ENCODE results near the gene SSUH2. TPM values are rescaled to one million over a fixed set of nuclear protein-coding genes. Genes with fewer than 3 reads are reported as not detected.
A peak's percentile ranks its signal among the peaks of the same experiment; 100 is the strongest.
"Not testable (repeated sequence)": the region's sequence is repeated elsewhere in the genome, so short reads cannot be mapped to it uniquely, and the experiment has no call there.

The SSUH2 gene
- total RNA-seq, 1 donor from 2014 or later: 0.53 TPM

- ATAC-seq: no peak
- DNase-seq (ENCODE audit: low spot score): no peak
- intact Hi-C loops (cut with DNase I): no loop called here
These were observed 15.8 kb upstream of the SSUH2 start for GRCh38 chr3:8660175-8661118.

- ATAC-seq (no peak), DNase-seq (ENCODE audit: low spot score) (no peak)
- intact Hi-C loops (cut with DNase I): no loop called here
These were observed 14.6 kb upstream of the SSUH2 start for GRCh38 chr3:8659242-8659641.

- intact Hi-C loops (cut with DNase I): no loop called here
- ATAC-seq: peak; percentile 94
- peak; percentile 90 for DNase-seq (ENCODE audit: low spot score)
These were observed 14.0 kb upstream of the SSUH2 start for GRCh38 chr3:8658306-8659212.

- intact Hi-C loops (cut with DNase I): no loop called here
- ATAC-seq (peak; percentile 48), DNase-seq (ENCODE audit: low spot score) (no peak)
These were observed 13.3 kb upstream of the SSUH2 start for GRCh38 chr3:8657804-8658305.

- DNase-seq (ENCODE audit: low spot score) (no peak), ATAC-seq (no peak)
- intact Hi-C loops (cut with DNase I): no loop called here
These were observed 11.6 kb upstream of the SSUH2 start for GRCh38 chr3:8656240-8656639.

- intact Hi-C loops (cut with DNase I): no loop called here
- ATAC-seq: no peak
- no peak for DNase-seq (ENCODE audit: low spot score)
These were observed 10.8 kb upstream of the SSUH2 start for GRCh38 chr3:8655387-8655835.

- DNase-seq (ENCODE audit: low spot score); ATAC-seq; intact Hi-C loops (cut with DNase I): not testable (repeated sequence)
These were observed 10.2 kb upstream of the SSUH2 start for GRCh38 chr3:8654572-8655329.

GRCh38 chr3:8653800-8654408 is 9.3 kb upstream of the SSUH2 start:
- DNase-seq (ENCODE audit: low spot score): no peak
- intact Hi-C loops (cut with DNase I): no loop called here
- no peak for ATAC-seq

- intact Hi-C loops (cut with DNase I): no loop called here
- DNase-seq (ENCODE audit: low spot score) (no peak), ATAC-seq (no peak)
These were observed 7.9 kb upstream of the SSUH2 start for GRCh38 chr3:8652324-8652987.

- DNase-seq (ENCODE audit: low spot score) (no peak), ATAC-seq (no peak)
- intact Hi-C loops (cut with DNase I): no loop called here
These were observed 7.1 kb upstream of the SSUH2 start for GRCh38 chr3:8651418-8652323.

- ATAC-seq: no peak
- intact Hi-C loops (cut with DNase I): no loop called here
- DNase-seq (ENCODE audit: low spot score): no peak
These were observed 6.2 kb upstream of the SSUH2 start for GRCh38 chr3:8650583-8651416.

GRCh38 chr3:8649757-8650156 is 5.2 kb upstream of the SSUH2 start:
- ATAC-seq: no peak
- intact Hi-C loops (cut with DNase I): no loop called here
- DNase-seq (ENCODE audit: low spot score): no peak

GRCh38 chr3:8648909-8649741 is 4.5 kb upstream of the SSUH2 start:
- no peak for ATAC-seq
- intact Hi-C loops (cut with DNase I): no loop called here
- DNase-seq (ENCODE audit: low spot score): no peak

GRCh38 chr3:8647137-8647985 is 2.8 kb upstream of the SSUH2 start:
- no peak for DNase-seq (ENCODE audit: low spot score)
- no peak for ATAC-seq
- intact Hi-C loops (cut with DNase I): no loop called here

Data from sciatic nerve (tissue), 2 donors.